ENCODE data around the gene WFS1.

WFS1 gene

GRCh38 chr4:6235012-6235411, 34.6 kb upstream of the WFS1 start:
- no peak for DNase-seq (ENCODE audit: low read depth in 2 of 2)

- DNase-seq (ENCODE audit: low read depth in 2 of 2) = no peak
Observed at GRCh38 chr4:6235901-6236640, 33.6 kb upstream of the WFS1 start.

GRCh38 chr4:6236816-6237390, 32.7 kb upstream of the WFS1 start:
- DNase-seq (ENCODE audit: low read depth in 2 of 2) = no peak

GRCh38 chr4:6239486-6239885, 30.2 kb upstream of the WFS1 start:
- DNase-seq (ENCODE audit: low read depth in 2 of 2) = no peak

- no peak for DNase-seq (ENCODE audit: low read depth in 2 of 2)
Observed at GRCh38 chr4:6239968-6240367, 29.7 kb upstream of the WFS1 start.

- DNase-seq (ENCODE audit: low read depth in 2 of 2) = no peak
Observed at GRCh38 chr4:6241062-6241845, 28.4 kb upstream of the WFS1 start.

GRCh38 chr4:6242271-6243029, 27.2 kb upstream of the WFS1 start:
- DNase-seq (ENCODE audit: low read depth in 2 of 2) = no peak

GRCh38 chr4:6245246-6246169, 24.1 kb upstream of the WFS1 start:
- DNase-seq (ENCODE audit: low read depth in 2 of 2) = no peak

- DNase-seq (ENCODE audit: low read depth in 2 of 2) = no peak
Observed at GRCh38 chr4:6246170-6246634, 23.4 kb upstream of the WFS1 start.

- DNase-seq (ENCODE audit: low read depth in 2 of 2) = no peak
Observed at GRCh38 chr4:6248394-6248793, 21.3 kb upstream of the WFS1 start.

GRCh38 chr4:6250235-6250983, 19.2 kb upstream of the WFS1 start:
- DNase-seq (ENCODE audit: low read depth in 2 of 2) = no peak

- DNase-seq (ENCODE audit: low read depth in 2 of 2) = no peak
Observed at GRCh38 chr4:6250984-6251295, 18.7 kb upstream of the WFS1 start.

- no peak for DNase-seq (ENCODE audit: low read depth in 2 of 2)
Observed at GRCh38 chr4:6251365-6251764, 18.3 kb upstream of the WFS1 start.

- DNase-seq (ENCODE audit: low read depth in 2 of 2) = no peak
Observed at GRCh38 chr4:6252051-6252450, 17.6 kb upstream of the WFS1 start.

- no peak for DNase-seq (ENCODE audit: low read depth in 2 of 2)
Observed at GRCh38 chr4:6253111-6253510, 16.5 kb upstream of the WFS1 start.

GRCh38 chr4:6253961-6254360, 15.7 kb upstream of the WFS1 start:
- DNase-seq (ENCODE audit: low read depth in 2 of 2) = no peak

- no peak for DNase-seq (ENCODE audit: low read depth in 2 of 2)
Observed at GRCh38 chr4:6256141-6256540, 13.5 kb upstream of the WFS1 start.

GRCh38 chr4:6257247-6258025, 12.2 kb upstream of the WFS1 start:
- DNase-seq (ENCODE audit: low read depth in 2 of 2) = no peak

- DNase-seq (ENCODE audit: low read depth in 2 of 2) = no peak
Observed at GRCh38 chr4:6258026-6258360, 11.7 kb upstream of the WFS1 start.

GRCh38 chr4:6258741-6259140, 10.9 kb upstream of the WFS1 start:
- DNase-seq (ENCODE audit: low read depth in 2 of 2) = no peak

Data from stimulated activated CD4-positive, alpha-beta T cell treated with anti-CD3 and anti-CD28 coated beads, Interleukin-12 subunit alpha, Interleukin-12 subunit beta, amount 100 ng/mL, for 24 hours (primary cell).